Osteoblast (primary cell): ENCODE measurements around the gene CARNS1. TPM values are rescaled to one million over a fixed set of nuclear protein-coding genes. Genes with fewer than 3 reads are reported as not detected.

Experiments used
- DNase-seq: peaks from one replicate; pipeline ENCODE4 v3.0.0; 2011; ENCODE audit warnings: low spot score, mixed read lengths; ENCODE audit not compliant: insufficient read length; ENCODE audit errors: missing footprints
- H2AFZ ChIP-seq: 2 replicates; pipeline ENCODE4 v1.6.0; 2011; ENCODE audit warnings: mild to moderate bottlenecking, low read length
- H3K27ac ChIP-seq: 2 replicates; pipeline ENCODE4 v1.5.1; 2011; ENCODE audit warnings: mild to moderate bottlenecking, low read depth, low read length, moderate library complexity
- H3K27me3 ChIP-seq: 2 replicates; pipeline ENCODE4 v1.6.0; 2012; ENCODE audit warnings: mild to moderate bottlenecking, control low read depth, inconsistent platforms, low read length, moderate library complexity; ENCODE audit not compliant: insufficient read depth
- H3K36me3 ChIP-seq: 2 replicates; pipeline ENCODE4 v1.5.1; 2011; ENCODE audit warnings: mild to moderate bottlenecking, low read length, control low read depth, moderate library complexity; ENCODE audit not compliant: insufficient read depth
- H3K4me1 ChIP-seq: 2 replicates; pipeline ENCODE4 v1.5.1; 2011; ENCODE audit warnings: mild to moderate bottlenecking, low read length, control low read depth, moderate library complexity; ENCODE audit not compliant: insufficient read depth
- H3K4me2 ChIP-seq: 2 replicates; pipeline ENCODE4 v1.6.0; 2011; ENCODE audit warnings: mild to moderate bottlenecking, low read length; ENCODE audit not compliant: insufficient read depth
- H3K4me3 ChIP-seq: fragments of 200-600 bp; sonication (generic); 3 replicates; pipeline ENCODE4 v1.5.1; 2012; ENCODE audit warnings: mild to moderate bottlenecking, low read length, inconsistent platforms; ENCODE audit not compliant: insufficient read depth
- H3K79me2 ChIP-seq: 2 replicates; pipeline ENCODE4 v1.6.0; 2012; ENCODE audit warnings: mild to moderate bottlenecking, low read length, control low read depth, inconsistent platforms; ENCODE audit not compliant: insufficient read depth
- H3K9me3 ChIP-seq: 2 replicates; pipeline ENCODE4 v1.5.1; 2011; ENCODE audit warnings: low read depth, low read length, control low read depth
- H4K20me1 ChIP-seq: 2 replicates; pipeline ENCODE4 v1.6.0; 2012; ENCODE audit warnings: mild to moderate bottlenecking, low read length, control low read depth; ENCODE audit not compliant: insufficient read depth
- CTCF ChIP-seq: IDR thresholded peaks from 2 replicates; pipeline ENCODE4 v1.5.1; 2011; ENCODE audit warnings: mild to moderate bottlenecking, low read depth, low read length, moderate library complexity; ENCODE audit errors: extremely low read depth
- total RNA-seq: library from RNA; depleted of rRNA; stranded (reverse); fragments of >200 nt; gene quantifications from 2 replicates; pipeline ENCODE4 v1.2.3, GENCODE V29; 2012

The CARNS1 gene
- total RNA-seq, 1 donor = under 0.01 TPM

GRCh38 chr11:67466367-67466766 is 50.9 kb downstream of the CARNS1 start:
- Histone ChIP-seq H3K27me3 (no peaks in the 10 kb centered on the region), H2AFZ (no peak overlapping the region), H3K27ac (no peak overlapping the region), H3K4me1 (peaks cover 25% of the 10 kb centered on the region), H3K4me2 (no peak overlapping the region), H4K20me1 (no peaks in the 10 kb centered on the region), H3K4me3 (no peak overlapping the region), H3K36me3 (no peaks in the 10 kb centered on the region), H3K79me2 (peaks cover 10% of the 10 kb centered on the region), H3K9me3 (no peaks in the 10 kb centered on the region)
- no peak for DNase-seq
- TF ChIP-seq CTCF = no peak

DNA sequence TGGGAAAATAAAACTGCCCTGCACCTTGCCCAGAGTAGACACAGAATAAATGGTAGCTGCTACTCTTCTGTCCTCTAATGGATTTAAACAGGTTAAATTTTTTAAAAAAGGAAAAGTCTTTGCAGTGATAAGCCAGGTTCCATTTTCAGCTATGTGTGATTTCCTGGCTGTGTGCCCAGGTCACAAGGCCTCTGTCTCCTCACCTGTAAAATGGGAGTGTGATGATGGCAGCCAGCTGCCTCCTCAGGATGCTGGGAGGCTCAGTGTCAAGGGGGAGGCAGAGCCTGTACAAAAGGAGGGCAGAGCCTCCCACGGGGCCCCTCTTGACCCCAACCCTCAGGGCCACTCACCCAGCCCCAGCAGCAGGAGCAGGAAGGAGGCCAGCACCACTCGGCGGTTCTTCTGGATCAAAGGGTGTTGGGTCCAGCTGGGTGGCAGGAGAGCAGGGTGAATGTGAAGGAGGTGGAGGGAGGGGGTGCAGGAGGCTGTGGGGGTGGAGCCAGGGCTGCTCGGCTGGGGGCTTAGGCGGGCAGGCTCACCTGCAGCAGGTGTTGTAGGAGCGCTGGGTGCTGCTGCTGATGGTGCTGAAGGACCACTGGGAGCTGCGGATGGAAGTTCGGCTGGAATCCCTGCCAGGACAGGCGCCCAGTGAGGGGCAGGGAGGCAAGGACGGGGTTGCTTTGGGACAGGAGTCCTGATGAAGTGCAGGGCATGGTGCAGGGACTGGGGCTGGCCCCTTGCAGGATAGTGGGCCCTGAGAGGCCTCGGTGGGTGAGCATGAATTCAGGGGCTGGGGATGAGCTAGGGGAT is 51.7 kb downstream of the CARNS1 start:
- H3K4me1 ChIP-seq = peaks cover 25% of the 10 kb centered on the region
- H3K79me2 ChIP-seq = peaks cover 10% of the 10 kb centered on the region
- H2AFZ ChIP-seq = no peak overlapping the region
- H3K4me3 ChIP-seq = no peak overlapping the region
- no peaks in the 10 kb centered on the region for H4K20me1 ChIP-seq
- H3K27ac ChIP-seq = no peak overlapping the region
- H3K36me3 ChIP-seq = no peaks in the 10 kb centered on the region
- H3K9me3 ChIP-seq = no peaks in the 10 kb centered on the region
- H3K4me2 ChIP-seq = no peak overlapping the region
- H3K27me3 ChIP-seq = no peaks in the 10 kb centered on the region
- no peak for TF ChIP-seq CTCF
- peak; percentile 80 for DNase-seq

GRCh38 chr11:67468056-67468455 is 52.6 kb downstream of the CARNS1 start:
- Histone ChIP-seq H3K79me2 (peaks cover 10% of the 10 kb centered on the region), H4K20me1 (no peaks in the 10 kb centered on the region), H3K27me3 (no peaks in the 10 kb centered on the region), H3K4me1 (peaks cover 25% of the 10 kb centered on the region), H3K4me2 (peak overlapping the region; percentile 96), H3K9me3 (no peaks in the 10 kb centered on the region), H3K27ac (peak overlapping the region; percentile 65), H3K36me3 (no peaks in the 10 kb centered on the region), H3K4me3 (peak overlapping the region; percentile 86), H2AFZ (peak overlapping the region; percentile 74)
- no peak for TF ChIP-seq CTCF
- DNase-seq = peak; percentile 87

GRCh38 chr11:67468456-67468758 is 52.9 kb downstream of the CARNS1 start:
- no peaks in the 10 kb centered on the region for H4K20me1 ChIP-seq
- H3K9me3 ChIP-seq = no peaks in the 10 kb centered on the region
- H3K79me2 ChIP-seq = peaks cover 10% of the 10 kb centered on the region
- H3K27me3 ChIP-seq = no peaks in the 10 kb centered on the region
- TF ChIP-seq CTCF = no peak
- no peaks in the 10 kb centered on the region for H3K36me3 ChIP-seq
- peaks cover 25% of the 10 kb centered on the region for H3K4me1 ChIP-seq
- peak overlapping the region; percentile 96 for H3K4me2 ChIP-seq
- H3K4me3 ChIP-seq = peak overlapping the region; percentile 86
- H3K27ac ChIP-seq = peak overlapping the region; percentile 65
- H2AFZ ChIP-seq = peak overlapping the region; percentile 74
- DNase-seq = no peak
